ENCODE data around the gene TMEM184B.
A peak's percentile ranks its signal among the peaks of the same experiment; 100 is the strongest.

TMEM184B gene

DNA sequence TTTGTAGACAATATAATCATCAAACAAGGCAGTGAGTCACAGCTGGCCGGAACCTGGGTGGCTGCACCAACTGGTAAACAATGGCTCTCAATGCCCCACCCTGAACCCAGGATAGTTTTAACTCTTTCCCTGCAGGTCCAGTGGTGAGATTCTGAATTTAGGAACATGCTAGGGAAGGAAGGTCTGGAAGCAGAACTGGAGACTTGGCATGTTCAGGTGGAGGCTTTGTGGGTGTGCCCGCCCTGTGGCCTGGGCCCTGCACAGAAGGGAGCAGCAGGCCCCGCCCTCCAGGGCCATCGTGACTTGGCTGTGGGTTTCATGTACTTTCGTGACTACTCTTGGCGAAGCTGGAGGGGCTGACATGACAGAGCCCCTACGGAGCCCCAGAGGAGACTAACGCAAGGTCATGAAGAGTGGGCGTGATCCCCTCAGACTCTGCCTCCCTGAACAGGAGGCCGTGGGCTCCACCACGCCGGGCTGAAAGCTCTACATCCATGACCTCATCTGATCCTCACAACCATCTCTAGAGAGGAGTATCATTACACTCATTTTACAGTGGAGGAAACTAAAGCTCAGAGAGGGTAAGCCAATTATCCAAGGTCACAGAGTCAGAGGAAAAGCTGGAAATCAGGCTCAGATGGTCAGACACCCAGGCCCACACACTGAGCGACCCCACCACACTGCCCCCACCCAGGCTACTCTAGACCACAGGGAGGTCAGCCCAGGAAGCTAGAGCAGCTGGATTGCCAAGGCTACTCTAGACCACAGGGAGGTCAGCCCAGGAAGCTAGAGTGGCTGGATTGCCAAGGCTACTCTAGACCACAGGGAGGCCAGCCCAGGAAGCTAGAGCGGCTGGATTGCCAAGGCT, 43.7 kb downstream of the TMEM184B start:
- Histone ChIP-seq H3K36me3 (ENCODE audit: control insufficient read depth, insufficient read depth, low read length) (peaks cover 11% of the 10 kb centered on the region), H3K27me3 (replicated peaks; ENCODE audit: control insufficient read depth, insufficient read depth, low read length) (no peaks in the 10 kb centered on the region), H3K4me3 (replicated peaks; ENCODE audit: low read depth, low read length) (no peak overlapping the region)
- no peak for DNase-seq (ENCODE audit: extremely low read depth, insufficient read length)
- TF ChIP-seq, protein P1, sequence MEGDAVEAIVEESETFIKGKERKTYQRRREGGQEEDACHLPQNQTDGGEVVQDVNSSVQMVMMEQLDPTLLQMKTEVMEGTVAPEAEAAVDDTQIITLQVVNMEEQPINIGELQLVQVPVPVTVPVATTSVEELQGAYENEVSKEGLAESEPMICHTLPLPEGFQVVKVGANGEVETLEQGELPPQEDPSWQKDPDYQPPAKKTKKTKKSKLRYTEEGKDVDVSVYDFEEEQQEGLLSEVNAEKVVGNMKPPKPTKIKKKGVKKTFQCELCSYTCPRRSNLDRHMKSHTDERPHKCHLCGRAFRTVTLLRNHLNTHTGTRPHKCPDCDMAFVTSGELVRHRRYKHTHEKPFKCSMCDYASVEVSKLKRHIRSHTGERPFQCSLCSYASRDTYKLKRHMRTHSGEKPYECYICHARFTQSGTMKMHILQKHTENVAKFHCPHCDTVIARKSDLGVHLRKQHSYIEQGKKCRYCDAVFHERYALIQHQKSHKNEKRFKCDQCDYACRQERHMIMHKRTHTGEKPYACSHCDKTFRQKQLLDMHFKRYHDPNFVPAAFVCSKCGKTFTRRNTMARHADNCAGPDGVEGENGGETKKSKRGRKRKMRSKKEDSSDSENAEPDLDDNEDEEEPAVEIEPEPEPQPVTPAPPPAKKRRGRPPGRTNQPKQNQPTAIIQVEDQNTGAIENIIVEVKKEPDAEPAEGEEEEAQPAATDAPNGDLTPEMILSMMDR (IDR thresholded peaks at IDR 0.05; ENCODE audit: insufficient read depth, low read length, poor library complexity, severe bottlenecking) = no peak

DNA sequence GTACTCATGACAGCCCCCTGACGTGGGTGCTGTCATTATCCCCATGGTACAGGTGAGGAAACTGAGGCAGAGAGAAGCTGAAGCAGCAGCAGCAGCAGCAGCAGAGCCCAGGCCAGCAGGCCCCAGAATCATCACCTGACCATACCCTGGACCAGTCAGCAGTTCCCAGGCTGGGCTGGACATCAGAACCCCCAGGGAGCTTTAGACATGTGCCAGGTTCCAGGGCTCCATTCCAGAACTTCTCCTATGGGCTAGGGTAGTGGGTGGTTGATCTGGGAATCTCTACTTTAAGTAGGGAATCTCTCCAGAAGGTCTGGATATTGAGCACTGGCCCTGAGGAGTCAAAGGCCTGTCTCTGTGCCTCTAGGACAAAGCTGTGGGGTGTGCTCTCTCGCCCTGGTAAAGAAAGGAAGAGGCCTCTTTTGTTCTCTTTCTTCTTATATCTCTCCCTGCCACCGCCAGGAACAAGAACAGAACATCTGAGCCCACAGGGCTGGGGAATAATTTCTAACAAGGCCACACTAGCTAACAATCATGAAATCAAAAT, 44.4 kb downstream of the TMEM184B start:
- TF ChIP-seq, protein P1 (IDR thresholded peaks at IDR 0.05; ENCODE audit: insufficient read depth, low read length, poor library complexity, severe bottlenecking) = no peak
- Histone ChIP-seq H3K36me3 (ENCODE audit: control insufficient read depth, insufficient read depth, low read length) (peaks cover 11% of the 10 kb centered on the region), H3K27me3 (replicated peaks; ENCODE audit: control insufficient read depth, insufficient read depth, low read length) (no peaks in the 10 kb centered on the region), H3K4me3 (replicated peaks; ENCODE audit: low read depth, low read length) (no peak overlapping the region)
- DNase-seq (ENCODE audit: extremely low read depth, insufficient read length) = no peak

DNA sequence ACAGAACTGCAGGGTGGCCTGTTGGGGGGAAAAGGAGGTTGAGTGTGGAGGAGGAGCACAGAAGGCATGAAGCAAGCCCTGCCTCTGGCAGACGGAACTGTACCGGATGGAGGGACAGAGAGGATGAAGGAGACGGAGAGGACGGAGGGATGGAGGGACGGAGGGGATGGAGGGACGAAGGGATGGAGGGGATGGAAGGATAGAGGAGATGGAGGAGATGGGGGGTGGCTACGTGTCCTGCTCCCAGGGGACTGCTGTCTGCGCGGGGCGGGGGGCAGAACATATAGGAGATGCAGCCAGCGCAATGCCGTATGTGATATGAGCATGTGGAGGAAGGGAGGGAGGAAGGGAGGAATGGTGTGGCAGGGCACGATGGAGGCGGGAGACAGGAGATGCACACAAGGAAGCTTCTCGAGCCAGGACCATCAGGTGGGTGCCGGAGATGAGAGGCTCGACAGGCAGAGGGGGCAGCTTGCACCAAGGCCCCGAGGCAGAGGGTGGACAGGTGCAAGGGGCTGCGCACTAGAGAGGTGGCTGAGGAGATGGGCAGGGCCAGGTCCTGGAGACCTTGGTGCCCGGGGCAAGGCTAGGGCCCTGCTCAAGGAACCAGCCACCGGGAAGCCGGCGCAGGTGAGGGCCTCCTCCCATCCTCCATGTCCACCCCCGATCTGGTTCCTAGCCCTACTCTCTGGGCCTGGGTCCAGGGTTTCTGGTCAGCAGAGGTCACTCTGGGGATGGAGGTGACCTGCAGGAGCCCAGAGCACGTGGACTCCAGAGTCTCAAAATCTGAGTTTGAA, 45.8 kb downstream of the TMEM184B start:
- H3K36me3 ChIP-seq (ENCODE audit: control insufficient read depth, insufficient read depth, low read length) = peaks cover 11% of the 10 kb centered on the region
- TF ChIP-seq, protein P1 (IDR thresholded peaks at IDR 0.05; ENCODE audit: insufficient read depth, low read length, poor library complexity, severe bottlenecking) = no peak
- no peak overlapping the region for H3K4me3 ChIP-seq (replicated peaks; ENCODE audit: low read depth, low read length)
- no peak for DNase-seq (ENCODE audit: extremely low read depth, insufficient read length)
- H3K27me3 ChIP-seq (replicated peaks; ENCODE audit: control insufficient read depth, insufficient read depth, low read length) = no peaks in the 10 kb centered on the region

DNA sequence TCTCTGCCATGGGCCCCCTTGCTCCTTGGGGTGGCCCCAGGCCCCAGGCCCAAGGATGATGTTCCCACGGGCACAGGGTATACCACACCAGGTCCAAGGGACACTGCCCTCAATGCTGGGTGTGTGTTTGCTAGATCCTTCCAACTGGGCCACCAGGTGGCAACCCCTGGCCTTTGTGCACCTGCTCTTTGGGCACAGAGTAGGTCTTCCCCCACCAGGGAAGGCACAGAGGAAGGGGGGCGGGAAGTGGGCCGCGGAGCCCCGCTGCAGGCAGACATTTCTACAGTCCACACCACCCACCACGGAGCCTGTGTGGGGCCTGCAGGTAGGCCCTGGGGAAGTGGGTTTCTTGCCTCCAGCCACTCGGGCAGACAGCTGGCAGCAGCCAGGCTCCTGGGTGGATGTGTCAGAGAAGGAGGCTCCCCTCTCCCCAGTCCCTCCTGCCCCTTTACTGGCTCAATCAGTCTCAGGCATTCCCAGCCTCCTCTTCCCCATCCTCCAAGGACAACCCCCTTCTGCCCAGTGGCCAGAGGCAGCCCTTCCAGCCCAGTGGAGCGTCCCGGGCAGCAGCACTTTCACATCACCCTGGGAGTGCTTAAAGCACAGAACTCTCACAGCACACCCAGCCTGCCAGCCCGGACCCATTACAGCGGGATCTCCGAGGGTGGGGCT, 49.4 kb downstream of the TMEM184B start:
- Histone ChIP-seq H3K4me3 (replicated peaks; ENCODE audit: low read depth, low read length) (no peak overlapping the region), H3K27me3 (replicated peaks; ENCODE audit: control insufficient read depth, insufficient read depth, low read length) (no peaks in the 10 kb centered on the region), H3K36me3 (ENCODE audit: control insufficient read depth, insufficient read depth, low read length) (peaks cover 5% of the 10 kb centered on the region)
- DNase-seq (ENCODE audit: extremely low read depth, insufficient read length) = no peak
- TF ChIP-seq, protein P1 (IDR thresholded peaks at IDR 0.05; ENCODE audit: insufficient read depth, low read length, poor library complexity, severe bottlenecking) = peak; percentile 30

DNA sequence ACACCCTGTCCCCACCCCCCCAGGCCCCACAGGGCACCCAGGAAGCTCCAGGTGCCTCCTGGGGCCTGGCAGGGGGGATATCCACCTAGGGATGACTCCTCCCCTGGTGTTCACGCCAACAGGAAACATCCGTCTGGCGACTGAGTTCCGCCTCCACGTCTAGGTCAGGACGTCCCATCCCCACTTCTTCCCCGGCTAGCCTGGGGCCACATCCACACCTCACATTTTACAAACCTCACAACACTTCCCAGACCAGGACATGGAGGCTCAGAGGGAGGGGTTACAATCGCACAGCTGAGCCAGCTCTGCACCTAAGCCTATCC, 50.1 kb downstream of the TMEM184B start:
- TF ChIP-seq, protein P1 (IDR thresholded peaks at IDR 0.05; ENCODE audit: insufficient read depth, low read length, poor library complexity, severe bottlenecking) = no peak
- H3K27me3 ChIP-seq (replicated peaks; ENCODE audit: control insufficient read depth, insufficient read depth, low read length) = no peaks in the 10 kb centered on the region

More for the DNA sequence above, 50.1 kb downstream of the TMEM184B start:
- no peak overlapping the region for H3K4me3 ChIP-seq (replicated peaks; ENCODE audit: low read depth, low read length)
- DNase-seq (ENCODE audit: extremely low read depth, insufficient read length) = no peak
- peaks cover 4% of the 10 kb centered on the region for H3K36me3 ChIP-seq (ENCODE audit: control insufficient read depth, insufficient read depth, low read length)

All from GM06990 (cell line).